Kidney epithelial cell (primary cell): ENCODE results near the gene CASP4. TPM values are rescaled to one million over a fixed set of nuclear protein-coding genes. Genes with fewer than 3 reads are reported as not detected.

Experiments
- DNase-seq: peaks from one replicate; pipeline ENCODE4 v3.0.0-alpha.2; 2010; ENCODE audit warnings: low read depth
- H3K27me3 ChIP-seq: 2 replicates; pipeline ENCODE4 v1.6.0; 2011; ENCODE audit warnings: low read length; ENCODE audit not compliant: control insufficient read depth, insufficient read depth
- H3K36me3 ChIP-seq: 2 replicates; pipeline ENCODE4 v1.5.1; 2011; ENCODE audit warnings: low read length; ENCODE audit not compliant: control insufficient read depth, insufficient read depth
- H3K4me3 ChIP-seq: 2 replicates; pipeline ENCODE4 v1.5.1; 2011; ENCODE audit warnings: low read depth, mild to moderate bottlenecking, control low read depth, low read length
- CTCF ChIP-seq: IDR thresholded peaks from 2 replicates; pipeline ENCODE4 v1.5.1; 2011; ENCODE audit warnings: mild to moderate bottlenecking, moderate library complexity, low read length, control low read depth, inconsistent platforms; ENCODE audit not compliant: insufficient read depth, poor library complexity, severe bottlenecking
- total RNA-seq: library from RNA; depleted of rRNA; stranded (reverse); fragments of >200 nt; gene quantifications from 2 replicates; pipeline ENCODE4 v1.2.3, GENCODE V29; 2015

Gene CASP4
- total RNA-seq, 1 donor from 2014 or later, result 47.0 TPM

GRCh38 chr11:104967534-104968354 lies 630 bp downstream of the CASP4 start:
- H3K27me3 ChIP-seq, result no peaks in the 10 kb centered on the region
- TF ChIP-seq CTCF, result no peak
- no peak for DNase-seq
- H3K36me3 ChIP-seq, result no peaks in the 10 kb centered on the region
- H3K4me3 ChIP-seq, result peak overlapping the region; percentile 36

- DNase-seq, result no peak
These were observed 2.6 kb downstream of the CASP4 start for GRCh38 chr11:104965735-104966134.

GRCh38 chr11:104964247-104964646 lies 4.1 kb downstream of the CASP4 start:
- Histone ChIP-seq H3K4me3 (no peak overlapping the region), H3K27me3 (no peaks in the 10 kb centered on the region), H3K36me3 (no peaks in the 10 kb centered on the region)
- TF ChIP-seq CTCF, result no peak
- no peak for DNase-seq

More at GRCh38 chr11:104965735-104966134, 2.6 kb downstream of the CASP4 start:
- no peak for TF ChIP-seq CTCF
- no peak overlapping the region for H3K4me3 ChIP-seq
- no peaks in the 10 kb centered on the region for H3K27me3 ChIP-seq
- no peaks in the 10 kb centered on the region for H3K36me3 ChIP-seq

GRCh38 chr11:104962852-104963251 lies 5.5 kb downstream of the CASP4 start:
- TF ChIP-seq CTCF, result no peak
- Histone ChIP-seq H3K4me3 (no peak overlapping the region), H3K36me3 (no peaks in the 10 kb centered on the region), H3K27me3 (no peaks in the 10 kb centered on the region)
- no peak for DNase-seq

- no peaks in the 10 kb centered on the region for H3K27me3 ChIP-seq
- TF ChIP-seq CTCF, result no peak
- no peak overlapping the region for H3K4me3 ChIP-seq
- no peak for DNase-seq
- no peaks in the 10 kb centered on the region for H3K36me3 ChIP-seq
These were observed 11.1 kb downstream of the CASP4 start for GRCh38 chr11:104957280-104957679.

GRCh38 chr11:104956528-104956927 lies 11.8 kb downstream of the CASP4 start:
- no peak for DNase-seq
- no peak for TF ChIP-seq CTCF
- no peak overlapping the region for H3K4me3 ChIP-seq
- no peaks in the 10 kb centered on the region for H3K36me3 ChIP-seq
- no peaks in the 10 kb centered on the region for H3K27me3 ChIP-seq
